ENCODE data around the gene MPDU1. TPM values are rescaled to one million over a fixed set of nuclear protein-coding genes. Genes with fewer than 3 reads are reported as not detected.

Gene MPDU1
- total RNA-seq, 1 experiment from 2014 or later = 71.0 TPM

DNA sequence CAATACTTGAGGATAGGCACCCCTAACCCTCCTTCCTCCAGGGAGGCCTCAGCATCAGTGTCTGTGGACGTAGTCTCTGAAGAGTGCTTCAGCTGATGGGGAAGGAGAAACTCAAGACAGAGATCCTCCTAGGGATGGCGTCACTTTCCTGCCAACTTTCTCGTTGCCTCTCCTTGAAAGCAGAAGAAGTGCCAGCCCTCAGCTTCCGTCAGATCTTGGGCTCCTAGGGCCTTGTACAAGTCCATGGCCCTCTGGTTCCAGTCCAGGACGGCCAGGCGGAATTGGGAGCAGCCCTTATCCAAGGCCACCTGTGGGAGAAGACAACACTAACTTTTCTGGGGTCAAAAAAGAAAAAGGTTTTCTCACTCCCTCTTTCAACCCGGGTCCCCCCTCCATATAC lies 42.7 kb downstream of the MPDU1 start:
- Histone ChIP-seq H3K4me2 (ENCODE audit: low read length) (peak overlapping the region; percentile 86; the same call in 1 of the 2 replicates), H3K79me2 (ENCODE audit: low read length) (peaks cover 13% of the 10 kb centered on the region), H3K36me3 (ENCODE audit: low read depth, low read length) (no peaks in the 10 kb centered on the region), H3K4me1 (ENCODE audit: insufficient read depth, low read length) (no peaks in the 10 kb centered on the region), H3F3A (ENCODE audit: low read length, unreplicated experiment) (no peaks in the 10 kb centered on the region), H3K9me3 (ENCODE audit: low read length) (no peaks in the 10 kb centered on the region), H3K9me2 (replicated peaks; ENCODE audit: low read length) (no peaks in the 10 kb centered on the region), H3K27ac (ENCODE audit: low read length) (no peak overlapping the region), H4K20me1 (ENCODE audit: low read length) (no peaks in the 10 kb centered on the region), H3K4me3 (ENCODE audit: low read length) (peak overlapping the region; percentile 91; the same call in 1 of the 2 replicates), H2AFZ (ENCODE audit: low read length) (no peak overlapping the region), H3K9ac (ENCODE audit: low read length) (no peak overlapping the region), H3K27me3 (ENCODE audit: low read length) (no peaks in the 10 kb centered on the region)
- CTCF ChIA-PET = no interaction called here
- POLR2A ChIA-PET (ENCODE audit: unreplicated experiment) = interaction anchor here (0.5 kb wide), 1 partner anchor 11 kb away, joined by 4 read pairs; no protein-coding TSS in a partner anchor
- intact Hi-C loops (cut with micrococcal nuclease) = no loop called here
- DNase-seq = no peak
- BruUV-seq (replicated peaks) = no TSS peak
- TF ChIP-seq EZH2 (IDR thresholded peaks at IDR 0.05; ENCODE audit: low read length, unreplicated experiment) (no peak), EZH2phosphoT487 (IDR thresholded peaks at IDR 0.05; ENCODE audit: borderline replicate concordance, low read length) (no peak)
- TF ChIP-seq, protein P1, sequence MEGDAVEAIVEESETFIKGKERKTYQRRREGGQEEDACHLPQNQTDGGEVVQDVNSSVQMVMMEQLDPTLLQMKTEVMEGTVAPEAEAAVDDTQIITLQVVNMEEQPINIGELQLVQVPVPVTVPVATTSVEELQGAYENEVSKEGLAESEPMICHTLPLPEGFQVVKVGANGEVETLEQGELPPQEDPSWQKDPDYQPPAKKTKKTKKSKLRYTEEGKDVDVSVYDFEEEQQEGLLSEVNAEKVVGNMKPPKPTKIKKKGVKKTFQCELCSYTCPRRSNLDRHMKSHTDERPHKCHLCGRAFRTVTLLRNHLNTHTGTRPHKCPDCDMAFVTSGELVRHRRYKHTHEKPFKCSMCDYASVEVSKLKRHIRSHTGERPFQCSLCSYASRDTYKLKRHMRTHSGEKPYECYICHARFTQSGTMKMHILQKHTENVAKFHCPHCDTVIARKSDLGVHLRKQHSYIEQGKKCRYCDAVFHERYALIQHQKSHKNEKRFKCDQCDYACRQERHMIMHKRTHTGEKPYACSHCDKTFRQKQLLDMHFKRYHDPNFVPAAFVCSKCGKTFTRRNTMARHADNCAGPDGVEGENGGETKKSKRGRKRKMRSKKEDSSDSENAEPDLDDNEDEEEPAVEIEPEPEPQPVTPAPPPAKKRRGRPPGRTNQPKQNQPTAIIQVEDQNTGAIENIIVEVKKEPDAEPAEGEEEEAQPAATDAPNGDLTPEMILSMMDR (conservative IDR thresholded peaks at IDR 0.05; ENCODE audit: low read depth, low read length) = no peak
- ATAC-seq = no peak

- intact Hi-C loops (cut with micrococcal nuclease) = no loop called here
- Histone ChIP-seq H3K9ac (ENCODE audit: low read length) (peak overlapping the region; percentile 84), H3K27ac (ENCODE audit: low read length) (no peak overlapping the region), H3K9me3 (ENCODE audit: low read length) (no peaks in the 10 kb centered on the region), H3K4me3 (ENCODE audit: low read length) (peak overlapping the region; percentile 91), H3K27me3 (ENCODE audit: low read length) (no peaks in the 10 kb centered on the region), H3K36me3 (ENCODE audit: low read depth, low read length) (no peaks in the 10 kb centered on the region), H3K4me2 (ENCODE audit: low read length) (peak overlapping the region; percentile 86), H3K9me2 (replicated peaks; ENCODE audit: low read length) (no peaks in the 10 kb centered on the region), H3K79me2 (ENCODE audit: low read length) (peaks cover 13% of the 10 kb centered on the region), H3F3A (ENCODE audit: low read length, unreplicated experiment) (no peaks in the 10 kb centered on the region), H3K4me1 (ENCODE audit: insufficient read depth, low read length) (no peaks in the 10 kb centered on the region), H4K20me1 (ENCODE audit: low read length) (no peaks in the 10 kb centered on the region), H2AFZ (ENCODE audit: low read length) (peak overlapping the region; percentile 87)
- CTCF ChIA-PET = interaction anchor here (1.1 kb wide), 1 partner anchor 60 kb away, joined by 3 read pairs; the partner anchor contains the start of gene TP53
- DNase-seq = no peak
- TSS peak; percentile 80 for BruUV-seq (replicated peaks)
- ATAC-seq = no peak; the same call in 1 of the 2 replicates
- TF ChIP-seq, protein P1 (conservative IDR thresholded peaks at IDR 0.05; ENCODE audit: low read depth, low read length) = no peak
- TF ChIP-seq EZH2phosphoT487 (IDR thresholded peaks at IDR 0.05; ENCODE audit: borderline replicate concordance, low read length) (no peak), EZH2 (IDR thresholded peaks at IDR 0.05; ENCODE audit: low read length, unreplicated experiment) (no peak)
- POLR2A ChIA-PET (ENCODE audit: unreplicated experiment) = interaction anchor here (0.5 kb wide), 1 partner anchor 12 kb away, joined by 4 read pairs; no protein-coding TSS in a partner anchor
Observed at GRCh38 chr17:7626956-7627249, 43.3 kb downstream of the MPDU1 start.
